Chondrocyte (in vitro differentiated cells): ENCODE measurements around the gene RUFY1. TPM values are rescaled to one million over a fixed set of nuclear protein-coding genes. Genes with fewer than 3 reads are reported as not detected.
"Not testable (repeated sequence)": the region's sequence is repeated elsewhere in the genome, so short reads cannot be mapped to it uniquely, and the experiment has no call there.

ENCODE experiments used
- DNase-seq: peaks from one replicate; pipeline ENCODE4 v3.0.0; 2021; ENCODE audit warnings: mixed read lengths, low spot score
- H3K27ac Mint-ChIP-seq: one replicate; pipeline ENCODE4 v1.8.0; 2021; ENCODE audit warnings: mild to moderate bottlenecking, moderate library complexity, mixed read lengths; ENCODE audit not compliant: unreplicated experiment
- H3K27me3 Mint-ChIP-seq: 2 replicates; pipeline ENCODE4 v1.8.0; 2021; ENCODE audit warnings: low read depth, mixed read lengths
- H3K36me3 Mint-ChIP-seq: 2 replicates; pipeline ENCODE4 v1.8.0; 2021; ENCODE audit warnings: low read depth, mixed read lengths
- H3K4me1 Mint-ChIP-seq: 2 replicates; pipeline ENCODE4 v1.8.0; 2021; ENCODE audit warnings: low read depth, mild to moderate bottlenecking, mixed read lengths
- H3K4me3 Mint-ChIP-seq: one replicate; pipeline ENCODE4 v1.8.0; 2021; ENCODE audit warnings: mild to moderate bottlenecking, moderate library complexity, mixed read lengths; ENCODE audit not compliant: unreplicated experiment
- H3K9me3 Mint-ChIP-seq: 2 replicates; pipeline ENCODE4 v1.8.0; 2021; ENCODE audit warnings: low read depth, mixed read lengths
- total RNA-seq: library from RNA; stranded (reverse); gene quantifications from 3 replicates; pipeline ENCODE4 v1.2.1, GENCODE V29; 2021
- TF ChIP-seq, protein P1 (sequence below): fragments of 200-600 bp; sonication (generic); IDR thresholded peaks from 2 replicates; pipeline ENCODE4 v1.5.0; 2021; ENCODE audit warnings: antibody characterized with exemption, mild to moderate bottlenecking, moderate library complexity

Gene RUFY1
- total RNA-seq, 1 donor from 2014 or later: 36.9 TPM

DNA sequence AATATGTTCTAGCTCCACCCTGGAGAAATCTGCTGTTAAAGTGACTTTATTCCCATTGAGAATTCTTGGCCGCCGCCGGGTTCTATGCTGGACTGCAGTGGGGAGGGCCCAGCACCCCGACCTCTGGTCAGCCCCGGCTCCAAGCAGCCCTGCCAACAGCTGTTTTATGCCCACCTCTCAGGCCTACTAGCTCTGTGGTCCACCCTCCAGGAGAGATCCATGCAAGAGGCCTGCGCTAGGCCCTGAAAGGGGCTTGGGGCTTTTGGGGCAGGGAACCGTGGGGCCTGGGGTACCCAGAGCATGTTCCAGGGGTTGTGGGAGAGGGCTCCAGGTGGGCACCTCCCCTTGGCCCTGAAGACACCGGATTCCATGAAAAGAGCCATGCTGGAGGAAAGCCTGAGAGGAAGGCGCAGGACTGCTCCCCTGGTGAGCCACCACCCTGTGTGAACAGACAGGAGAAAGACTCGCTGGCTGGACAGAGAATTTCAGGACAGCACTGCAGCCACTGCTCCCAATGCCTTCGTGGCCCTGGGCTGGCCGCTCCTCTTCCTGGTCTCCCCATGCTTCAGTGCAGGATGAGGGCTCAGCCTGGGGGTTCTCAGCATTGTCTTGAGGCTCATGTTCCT, 44.6 kb upstream of the RUFY1 start:
- H3K27me3 Mint-ChIP-seq: peaks cover 2% of the 10 kb centered on the region
- H3K4me3 Mint-ChIP-seq: no peak overlapping the region
- no peak for DNase-seq
- TF ChIP-seq, protein P1, sequence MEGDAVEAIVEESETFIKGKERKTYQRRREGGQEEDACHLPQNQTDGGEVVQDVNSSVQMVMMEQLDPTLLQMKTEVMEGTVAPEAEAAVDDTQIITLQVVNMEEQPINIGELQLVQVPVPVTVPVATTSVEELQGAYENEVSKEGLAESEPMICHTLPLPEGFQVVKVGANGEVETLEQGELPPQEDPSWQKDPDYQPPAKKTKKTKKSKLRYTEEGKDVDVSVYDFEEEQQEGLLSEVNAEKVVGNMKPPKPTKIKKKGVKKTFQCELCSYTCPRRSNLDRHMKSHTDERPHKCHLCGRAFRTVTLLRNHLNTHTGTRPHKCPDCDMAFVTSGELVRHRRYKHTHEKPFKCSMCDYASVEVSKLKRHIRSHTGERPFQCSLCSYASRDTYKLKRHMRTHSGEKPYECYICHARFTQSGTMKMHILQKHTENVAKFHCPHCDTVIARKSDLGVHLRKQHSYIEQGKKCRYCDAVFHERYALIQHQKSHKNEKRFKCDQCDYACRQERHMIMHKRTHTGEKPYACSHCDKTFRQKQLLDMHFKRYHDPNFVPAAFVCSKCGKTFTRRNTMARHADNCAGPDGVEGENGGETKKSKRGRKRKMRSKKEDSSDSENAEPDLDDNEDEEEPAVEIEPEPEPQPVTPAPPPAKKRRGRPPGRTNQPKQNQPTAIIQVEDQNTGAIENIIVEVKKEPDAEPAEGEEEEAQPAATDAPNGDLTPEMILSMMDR: no peak
- no peak overlapping the region for H3K27ac Mint-ChIP-seq
- no peaks in the 10 kb centered on the region for H3K4me1 Mint-ChIP-seq
- no peaks in the 10 kb centered on the region for H3K36me3 Mint-ChIP-seq
- no peaks in the 10 kb centered on the region for H3K9me3 Mint-ChIP-seq

GRCh38 chr5:179509239-179509638, 41.1 kb upstream of the RUFY1 start:
- no peaks in the 10 kb centered on the region for H3K4me1 Mint-ChIP-seq
- H3K27ac Mint-ChIP-seq: no peak overlapping the region
- no peaks in the 10 kb centered on the region for H3K36me3 Mint-ChIP-seq
- H3K9me3 Mint-ChIP-seq: no peaks in the 10 kb centered on the region
- H3K27me3 Mint-ChIP-seq: peaks cover 7% of the 10 kb centered on the region
- no peak for DNase-seq
- H3K4me3 Mint-ChIP-seq: no peak overlapping the region
- TF ChIP-seq, protein P1: no peak

DNA sequence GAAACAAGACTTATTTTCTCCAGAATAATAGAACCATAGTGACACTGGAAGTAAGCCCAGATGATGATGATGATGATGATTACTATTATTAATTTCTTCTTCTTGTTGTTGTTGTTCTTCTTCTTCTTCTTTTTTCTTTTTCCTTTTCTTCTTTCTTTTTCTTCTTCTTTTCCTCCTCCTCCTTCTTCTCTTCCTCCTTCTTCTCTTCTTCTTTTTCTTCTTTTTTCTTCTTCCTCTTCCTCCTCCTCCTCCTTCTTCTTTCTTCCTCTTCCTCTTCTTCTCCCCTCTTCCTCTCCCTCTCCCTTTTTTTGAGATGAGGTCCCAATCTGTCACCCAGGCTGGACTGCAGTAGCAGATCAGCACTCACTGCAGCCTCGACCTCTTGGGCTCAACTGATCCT, 40.5 kb upstream of the RUFY1 start:
- Mint-ChIP-seq H3K27ac (no peak overlapping the region), H3K36me3 (no peaks in the 10 kb centered on the region), H3K9me3 (no peaks in the 10 kb centered on the region), H3K27me3 (peaks cover 9% of the 10 kb centered on the region), H3K4me3 (no peak overlapping the region), H3K4me1 (no peaks in the 10 kb centered on the region)
- TF ChIP-seq, protein P1: no peak
- DNase-seq: no peak

GRCh38 chr5:179512452-179513000, 37.8 kb upstream of the RUFY1 start:
- Mint-ChIP-seq H3K27me3 (peaks cover 21% of the 10 kb centered on the region), H3K27ac (no peak overlapping the region), H3K4me1 (no peaks in the 10 kb centered on the region), H3K4me3 (no peak overlapping the region), H3K9me3 (no peaks in the 10 kb centered on the region), H3K36me3 (no peaks in the 10 kb centered on the region)
- DNase-seq: no peak
- TF ChIP-seq, protein P1: no peak

GRCh38 chr5:179515501-179515900, 34.9 kb upstream of the RUFY1 start:
- not testable (repeated sequence) for H3K9me3 Mint-ChIP-seq, H3K4me1 Mint-ChIP-seq, H3K36me3 Mint-ChIP-seq, H3K4me3 Mint-ChIP-seq, DNase-seq, H3K27ac Mint-ChIP-seq
- H3K27me3 Mint-ChIP-seq: peaks cover 19% of the 10 kb centered on the region

DNA sequence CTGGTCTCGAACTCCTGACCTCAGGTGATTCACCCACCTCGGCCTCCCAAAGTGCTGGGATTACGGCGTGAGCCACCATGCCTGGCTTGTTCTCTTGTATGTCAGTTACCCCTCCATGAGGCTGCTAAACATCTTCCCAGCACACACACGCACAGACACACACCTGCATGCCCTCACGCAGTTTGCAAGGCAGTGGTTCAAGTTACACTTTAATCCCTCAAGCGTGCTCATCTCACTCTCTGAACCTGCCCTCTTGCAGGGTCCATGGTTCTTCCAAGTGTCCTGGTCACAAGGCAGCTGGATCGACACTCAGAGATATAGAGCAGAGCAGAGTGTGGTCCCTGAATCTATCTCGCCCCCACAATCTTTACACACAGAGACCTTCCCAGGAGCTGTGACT, 34.1 kb upstream of the RUFY1 start:
- no peak overlapping the region for H3K27ac Mint-ChIP-seq
- no peak for DNase-seq
- TF ChIP-seq, protein P1: no peak
- peaks cover 19% of the 10 kb centered on the region for H3K27me3 Mint-ChIP-seq
- H3K4me3 Mint-ChIP-seq: no peak overlapping the region
- no peaks in the 10 kb centered on the region for H3K9me3 Mint-ChIP-seq
- no peaks in the 10 kb centered on the region for H3K4me1 Mint-ChIP-seq
- H3K36me3 Mint-ChIP-seq: peaks cover 2% of the 10 kb centered on the region

DNA sequence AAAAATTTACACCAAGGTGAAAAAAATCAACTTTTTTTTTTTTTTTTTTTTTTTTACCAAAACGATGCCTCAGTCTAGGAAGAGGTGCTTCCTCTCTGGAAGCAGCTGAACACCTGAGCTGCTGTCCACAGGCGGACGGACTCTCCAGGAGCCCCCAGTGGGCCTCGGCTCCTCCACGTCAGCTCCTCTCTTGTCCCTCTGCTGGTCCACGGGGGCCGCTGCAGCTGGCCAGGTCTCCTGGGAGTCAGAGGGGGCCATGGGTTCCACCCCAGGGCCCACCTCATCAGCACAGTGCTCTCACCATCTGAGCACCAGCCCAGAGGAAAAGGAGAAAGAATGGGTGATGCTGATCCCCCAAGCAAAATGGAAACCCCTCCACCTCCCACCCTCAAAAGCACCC, 32.6 kb upstream of the RUFY1 start:
- not testable (repeated sequence) for H3K4me1 Mint-ChIP-seq, H3K27ac Mint-ChIP-seq, H3K36me3 Mint-ChIP-seq, DNase-seq, H3K9me3 Mint-ChIP-seq, H3K4me3 Mint-ChIP-seq
- H3K27me3 Mint-ChIP-seq: peaks cover 22% of the 10 kb centered on the region

DNA sequence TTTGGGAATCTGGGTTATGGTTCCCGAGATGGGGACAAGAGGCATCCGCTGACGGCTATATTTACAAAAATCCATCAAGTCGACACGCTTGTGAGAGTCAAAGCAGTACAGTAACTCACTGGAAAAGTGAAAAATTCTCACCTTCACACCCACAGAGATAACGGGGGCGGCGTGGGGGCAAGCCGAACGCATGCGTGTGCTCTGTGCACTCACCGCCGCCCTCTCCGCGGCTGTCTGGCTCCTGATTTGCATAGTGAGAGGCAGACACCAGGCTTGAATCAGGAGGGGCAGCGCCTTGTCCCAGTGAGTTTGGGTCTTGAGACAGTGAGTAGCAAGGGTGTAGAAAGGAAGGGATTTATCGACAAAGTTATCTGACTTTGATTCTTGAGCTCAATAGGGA, 32.0 kb upstream of the RUFY1 start:
- not testable (repeated sequence) for H3K9me3 Mint-ChIP-seq, DNase-seq, H3K27ac Mint-ChIP-seq, H3K4me1 Mint-ChIP-seq, H3K4me3 Mint-ChIP-seq, H3K36me3 Mint-ChIP-seq
- H3K27me3 Mint-ChIP-seq: peaks cover 21% of the 10 kb centered on the region
